Measurements from ENCODE around the gene ARHGEF1. TPM values are rescaled to one million over a fixed set of nuclear protein-coding genes. Genes with fewer than 3 reads are reported as not detected.

Gene ARHGEF1
- total RNA-seq (2022; extraction: Qiagen RNA extraction; ENCODE audit: low read depth), result 83.9 to 123 TPM (median 107 TPM) in 5 replicates

GRCh38 chr19:41882568-41883462 is at the start of gene ARHGEF1:
TSS of gene ARHGEF1 (plus strand) at chr19:41883184. CDS start at chr19:41888083, 4,899 bp downstream.

GRCh38 chr19:41844601-41845000 is 38.4 kb upstream of the ARHGEF1 start, which contains the start of gene LYPD4:
TSS of gene LYPD4 (minus strand) at chr19:41844683. CDS start at chr19:41839285, 5,398 bp downstream.

GRCh38 chr19:41845001-41845050 is 38.2 kb upstream of the ARHGEF1 start, which contains the start of gene DMRTC2:
TSS of gene DMRTC2 (plus strand) at chr19:41845042. CDS start at chr19:41847429, 2,387 bp downstream.

GRCh38 chr19:41859618-41860418 is 23.2 kb upstream of the ARHGEF1 start, which contains the start of gene RPS19:
TSS of gene RPS19 (plus strand) at chr19:41860255. CDS start at chr19:41860775, 520 bp downstream.

GRCh38 chr19:41876847-41877832 is 5.8 kb upstream of the ARHGEF1 start, which contains the start of gene CD79A:
TSS of gene CD79A (plus strand) at chr19:41877279. CDS start at chr19:41877305, 26 bp downstream.

GRCh38 chr19:41928221-41928683 is 45.3 kb downstream of the ARHGEF1 start, which contains the start of gene ERFL:
TSS of gene ERFL (minus strand) at chr19:41928449. CDS start at chr19:41912919, 15,530 bp downstream.

Other genes with a start within 250 kb of the ARHGEF1 start
- 0.08 to 0.17 TPM in 2 of 5 replicates, not detected in the others for gene CEACAM7, start 194.9 kb upstream of the ARHGEF1 start, total RNA-seq (2022; extraction: Qiagen RNA extraction; ENCODE audit: low read depth)
- gene CEACAM5, start 174.6 kb upstream of the ARHGEF1 start, total RNA-seq (2022; extraction: Qiagen RNA extraction; ENCODE audit: low read depth), result 1.6 to 2.1 TPM (median 1.7 TPM) in 5 replicates
- 14.9 to 22.6 TPM (median 20.6 TPM) in 5 replicates for gene CEACAM6, start 127.7 kb upstream of the ARHGEF1 start, total RNA-seq (2022; extraction: Qiagen RNA extraction; ENCODE audit: low read depth)
- gene CEACAM3, start 86.6 kb upstream of the ARHGEF1 start, total RNA-seq (2022; extraction: Qiagen RNA extraction; ENCODE audit: low read depth), result not detected in 5 replicates
- gene LYPD4, start 38.5 kb upstream of the ARHGEF1 start, total RNA-seq (2022; extraction: Qiagen RNA extraction; ENCODE audit: low read depth), result not detected in 5 replicates
- gene DMRTC2, start 38.1 kb upstream of the ARHGEF1 start, total RNA-seq (2022; extraction: Qiagen RNA extraction; ENCODE audit: low read depth), result not detected in 5 replicates
- gene RPS19, start 22.9 kb upstream of the ARHGEF1 start, total RNA-seq (2022; extraction: Qiagen RNA extraction; ENCODE audit: low read depth), result 9,077 to 10,791 TPM (median 9,411 TPM) in 5 replicates
- gene CD79A, start 5.9 kb upstream of the ARHGEF1 start, total RNA-seq (2022; extraction: Qiagen RNA extraction; ENCODE audit: low read depth), result 0.66 to 1.3 TPM (median 0.91 TPM) in 5 replicates
- 0.23 to 0.35 TPM (median 0.29 TPM) in 5 replicates for gene ERFL, start 45.3 kb downstream of the ARHGEF1 start, total RNA-seq (2022; extraction: Qiagen RNA extraction; ENCODE audit: low read depth)
- 204 to 269 TPM (median 241 TPM) in 5 replicates for gene RABAC1, start 76.1 kb downstream of the ARHGEF1 start, total RNA-seq (2022; extraction: Qiagen RNA extraction; ENCODE audit: low read depth)
- gene ATP1A3, start 111.0 kb downstream of the ARHGEF1 start, total RNA-seq (2022; extraction: Qiagen RNA extraction; ENCODE audit: low read depth), result 3.5 to 5.8 TPM (median 4.7 TPM) in 5 replicates
- 0.37 to 0.50 TPM (median 0.42 TPM) in 5 replicates for gene GRIK5, start 187.0 kb downstream of the ARHGEF1 start, total RNA-seq (2022; extraction: Qiagen RNA extraction; ENCODE audit: low read depth)
- gene ZNF574, start 193.0 kb downstream of the ARHGEF1 start, total RNA-seq (2022; extraction: Qiagen RNA extraction; ENCODE audit: low read depth), result 28.7 to 38.8 TPM (median 36.8 TPM) in 5 replicates
- gene POU2F2, start 249.3 kb downstream of the ARHGEF1 start, total RNA-seq (2022; extraction: Qiagen RNA extraction; ENCODE audit: low read depth), result 0.15 to 0.80 TPM (median 0.41 TPM) in 5 replicates